ENCODE measurements around the gene GCLC.

- TF ChIP-seq, protein P1, sequence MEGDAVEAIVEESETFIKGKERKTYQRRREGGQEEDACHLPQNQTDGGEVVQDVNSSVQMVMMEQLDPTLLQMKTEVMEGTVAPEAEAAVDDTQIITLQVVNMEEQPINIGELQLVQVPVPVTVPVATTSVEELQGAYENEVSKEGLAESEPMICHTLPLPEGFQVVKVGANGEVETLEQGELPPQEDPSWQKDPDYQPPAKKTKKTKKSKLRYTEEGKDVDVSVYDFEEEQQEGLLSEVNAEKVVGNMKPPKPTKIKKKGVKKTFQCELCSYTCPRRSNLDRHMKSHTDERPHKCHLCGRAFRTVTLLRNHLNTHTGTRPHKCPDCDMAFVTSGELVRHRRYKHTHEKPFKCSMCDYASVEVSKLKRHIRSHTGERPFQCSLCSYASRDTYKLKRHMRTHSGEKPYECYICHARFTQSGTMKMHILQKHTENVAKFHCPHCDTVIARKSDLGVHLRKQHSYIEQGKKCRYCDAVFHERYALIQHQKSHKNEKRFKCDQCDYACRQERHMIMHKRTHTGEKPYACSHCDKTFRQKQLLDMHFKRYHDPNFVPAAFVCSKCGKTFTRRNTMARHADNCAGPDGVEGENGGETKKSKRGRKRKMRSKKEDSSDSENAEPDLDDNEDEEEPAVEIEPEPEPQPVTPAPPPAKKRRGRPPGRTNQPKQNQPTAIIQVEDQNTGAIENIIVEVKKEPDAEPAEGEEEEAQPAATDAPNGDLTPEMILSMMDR (IDR thresholded peaks at IDR 0.05; ENCODE audit: low read depth, low read length): no peak
- no peak for TF ChIP-seq EZH2phosphoT487 (IDR thresholded peaks at IDR 0.05; ENCODE audit: low read depth)
Measured at GRCh38 chr6:53458105-53458866, 86.6 kb downstream of the GCLC start.
